HG02884 (cell line): ENCODE results near the gene SMYD3.
"Not testable (repeated sequence)": the region's sequence is repeated elsewhere in the genome, so short reads cannot be mapped to it uniquely, and the experiment has no call there.

Experiments used
- ATAC-seq: cut with Tn5 transposase; IDR thresholded peaks from one replicate; pipeline ENCODE4 v1.9.1; 2021; ENCODE audit warnings: mild to moderate bottlenecking, moderate library complexity; ENCODE audit not compliant: unreplicated experiment

The SMYD3 gene

DNA sequence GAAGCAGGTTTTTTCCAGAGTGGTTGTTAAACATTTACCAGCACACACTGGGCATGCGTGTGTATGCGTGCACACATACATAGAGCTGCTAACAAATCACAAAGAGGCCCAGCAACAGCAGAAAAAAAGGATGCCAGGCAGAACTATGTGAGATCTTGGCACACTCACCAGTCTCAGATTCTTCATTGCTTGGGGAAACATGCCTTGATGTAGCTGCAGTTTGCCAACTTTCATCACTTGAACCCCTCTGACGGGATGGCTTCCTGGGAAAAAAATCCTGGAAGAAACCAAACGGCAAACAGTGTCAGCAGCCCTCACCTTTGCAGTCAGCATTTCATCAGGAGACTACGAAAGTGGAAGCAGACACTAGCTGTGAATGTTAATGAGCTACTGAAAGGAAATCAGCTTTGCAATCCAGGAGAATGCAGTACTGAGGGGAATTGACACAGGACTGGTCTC, 743.2 kb downstream of the SMYD3 start:
- ATAC-seq, result no peak

DNA sequence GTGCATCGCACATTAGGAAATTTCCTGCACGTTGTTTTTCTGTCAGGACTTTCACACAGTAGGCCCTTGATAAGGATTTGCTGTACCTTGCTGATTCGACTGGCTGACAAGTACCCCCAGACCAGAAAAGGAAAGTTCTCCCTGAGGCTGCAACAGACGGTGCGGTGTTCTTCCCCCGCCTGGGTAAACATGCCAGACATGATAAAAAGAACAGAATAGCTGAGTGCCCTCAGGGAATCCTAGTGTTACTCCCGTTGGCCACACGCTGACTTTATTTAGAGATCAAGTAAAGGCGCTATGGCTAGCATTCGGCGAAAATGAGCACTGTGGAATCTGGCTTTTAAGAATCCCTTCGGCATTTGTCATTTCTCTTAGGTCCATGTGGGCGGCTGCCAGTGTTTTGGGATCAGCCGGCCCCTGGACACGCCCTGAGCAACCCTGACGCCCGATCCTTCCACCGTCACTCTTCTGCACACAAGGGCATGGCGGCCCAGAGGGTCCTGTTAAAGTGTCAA, 744.6 kb downstream of the SMYD3 start:
- ATAC-seq, result no peak

- no peak for ATAC-seq
Measured at GRCh38 chr1:245760301-245760700, 746.8 kb downstream of the SMYD3 start.

DNA sequence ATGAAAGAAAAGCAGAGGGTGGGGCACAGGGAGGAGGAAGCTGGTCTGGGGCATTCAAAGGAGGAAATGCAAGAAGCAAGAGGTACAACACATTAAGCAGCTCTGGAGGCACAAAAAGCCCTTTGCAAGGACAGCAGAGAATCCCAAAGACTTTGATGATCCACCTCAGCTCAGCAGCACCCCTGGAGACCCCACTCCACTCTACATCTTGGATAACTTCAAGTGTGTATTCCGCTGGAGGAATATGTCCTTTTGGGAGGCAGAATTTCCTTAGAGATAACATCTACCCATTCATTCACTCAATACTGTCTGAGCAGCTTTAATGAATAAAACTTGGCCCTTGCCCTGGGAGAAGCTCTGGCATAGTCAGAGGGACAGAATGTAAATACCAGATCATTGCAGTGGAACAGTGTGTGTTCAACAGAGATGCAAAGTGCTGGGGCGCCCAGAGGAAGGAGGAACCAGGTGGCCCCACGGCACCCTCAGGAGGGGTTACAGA, 752.6 kb downstream of the SMYD3 start:
- ATAC-seq, result no peak

DNA sequence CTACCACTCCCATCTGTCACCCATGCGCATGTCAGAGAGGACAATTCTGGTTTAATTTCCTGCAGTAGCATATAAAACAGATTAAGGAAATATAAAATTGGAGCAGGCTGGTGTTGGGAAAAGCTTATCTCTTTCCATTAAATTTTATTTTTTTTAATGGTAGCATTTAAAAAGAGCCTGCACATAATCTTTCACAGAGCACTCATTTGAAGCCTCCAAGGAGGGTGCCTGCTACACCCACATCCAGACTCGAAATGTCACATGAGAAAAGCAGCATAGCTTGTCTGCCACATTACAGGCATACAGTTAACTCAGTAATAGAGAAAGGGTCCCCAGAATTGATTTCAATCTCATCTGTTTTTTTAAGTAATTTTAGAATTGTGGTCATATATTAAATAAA, 753.3 kb downstream of the SMYD3 start:
- no peak for ATAC-seq

GRCh38 chr1:245752561-245752960, 754.5 kb downstream of the SMYD3 start:
- ATAC-seq, result no peak

GRCh38 chr1:245751726-245752470, 755.2 kb downstream of the SMYD3 start:
- ATAC-seq, result no peak

- ATAC-seq, result no peak
Measured at GRCh38 chr1:245751116-245751515, 756.0 kb downstream of the SMYD3 start.

GRCh38 chr1:245750261-245750660, 756.8 kb downstream of the SMYD3 start:
- ATAC-seq, result no peak

- no peak for ATAC-seq
Measured at GRCh38 chr1:245749053-245749452, 758.0 kb downstream of the SMYD3 start.

GRCh38 chr1:245748646-245749045, 758.4 kb downstream of the SMYD3 start:
- ATAC-seq, result no peak

GRCh38 chr1:245748240-245748639, 758.8 kb downstream of the SMYD3 start:
- no peak for ATAC-seq

- no peak for ATAC-seq
Measured at GRCh38 chr1:245742896-245743295, 764.2 kb downstream of the SMYD3 start.

GRCh38 chr1:245740336-245740735, 766.7 kb downstream of the SMYD3 start:
- not testable (repeated sequence) for ATAC-seq

- no peak for ATAC-seq
Measured at GRCh38 chr1:245730801-245731200, 776.3 kb downstream of the SMYD3 start.

DNA sequence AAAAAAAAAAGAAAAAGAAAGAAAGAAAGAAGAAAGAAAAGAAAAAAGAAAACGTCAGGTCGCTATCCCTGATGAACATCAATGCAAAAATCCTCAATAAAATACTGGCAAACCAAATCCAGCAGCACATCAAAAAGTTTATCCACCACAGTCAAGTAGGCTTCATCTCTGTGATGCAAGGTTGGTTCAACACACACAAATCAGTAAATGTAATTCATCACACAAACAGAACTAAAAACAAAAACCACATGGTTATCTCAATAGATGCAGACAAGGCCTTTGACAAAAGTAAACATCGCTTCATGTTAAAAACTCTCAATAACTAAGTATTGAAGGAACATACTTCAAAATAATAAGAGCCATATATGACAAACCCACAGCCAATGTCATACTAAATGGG, 779.0 kb downstream of the SMYD3 start:
- not testable (repeated sequence) for ATAC-seq

DNA sequence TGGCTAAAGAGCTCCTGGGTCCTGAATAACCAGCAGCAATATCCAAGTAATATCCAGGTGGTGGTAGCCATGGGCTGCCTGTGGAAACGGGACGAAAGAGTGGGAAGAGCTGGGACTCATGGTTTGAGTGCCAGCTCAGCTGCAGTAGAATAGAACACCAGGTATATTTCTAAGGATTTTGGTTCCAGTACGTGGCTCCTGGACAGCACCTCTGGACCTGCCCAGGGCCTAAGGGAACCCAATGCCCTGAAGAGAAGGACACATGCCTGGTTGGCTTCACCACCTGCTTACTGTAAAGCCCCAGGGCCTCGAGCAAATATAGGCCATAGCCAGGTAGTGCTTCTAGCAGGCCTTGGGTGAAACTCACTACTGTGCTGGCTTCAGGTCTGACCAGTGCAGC, 785.6 kb downstream of the SMYD3 start:
- ATAC-seq, result no peak

GRCh38 chr1:245718951-245719350, 788.1 kb downstream of the SMYD3 start:
- no peak for ATAC-seq

DNA sequence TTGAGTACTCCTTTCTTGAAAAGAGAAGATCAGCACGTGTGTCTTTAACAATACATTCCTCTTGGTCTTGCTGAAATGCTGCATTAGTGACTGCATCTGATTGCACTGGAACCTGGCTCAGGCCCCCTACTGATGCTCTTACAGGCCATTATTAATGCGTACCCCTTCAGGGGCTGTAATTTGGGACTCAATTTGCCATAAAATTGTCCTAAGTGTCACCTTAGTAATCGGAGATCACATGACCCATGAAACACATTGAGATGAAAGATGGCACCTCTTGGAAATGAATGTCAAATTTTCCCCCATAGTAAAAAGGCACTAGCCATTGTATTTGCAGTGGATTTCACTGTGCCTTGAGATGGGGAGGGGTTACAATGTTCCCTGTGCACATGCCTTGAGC, 789.0 kb downstream of the SMYD3 start:
- no peak for ATAC-seq

DNA sequence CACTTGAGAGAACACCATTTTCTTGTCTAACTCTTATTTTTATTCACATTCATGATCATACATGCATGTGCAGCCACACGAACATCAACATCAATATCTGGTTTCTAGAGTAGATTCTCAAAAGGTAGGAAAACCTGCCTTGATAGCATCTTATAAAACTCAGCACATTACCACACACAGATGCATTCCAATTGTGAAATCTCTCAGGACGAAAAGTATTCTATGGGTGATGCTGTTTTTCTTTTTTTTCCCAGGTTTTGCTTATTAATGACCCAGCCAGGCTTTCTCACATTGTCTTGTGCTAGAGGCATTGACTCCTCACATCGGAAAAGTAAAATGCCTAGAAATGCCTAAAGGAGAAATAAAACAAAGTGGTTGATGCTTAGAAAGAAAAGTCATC, 789.5 kb downstream of the SMYD3 start:
- no peak for ATAC-seq

- ATAC-seq, result no peak
Measured at GRCh38 chr1:245716561-245716960, 790.5 kb downstream of the SMYD3 start.

- ATAC-seq, result no peak
Measured at GRCh38 chr1:245715970-245716369, 791.1 kb downstream of the SMYD3 start.

DNA sequence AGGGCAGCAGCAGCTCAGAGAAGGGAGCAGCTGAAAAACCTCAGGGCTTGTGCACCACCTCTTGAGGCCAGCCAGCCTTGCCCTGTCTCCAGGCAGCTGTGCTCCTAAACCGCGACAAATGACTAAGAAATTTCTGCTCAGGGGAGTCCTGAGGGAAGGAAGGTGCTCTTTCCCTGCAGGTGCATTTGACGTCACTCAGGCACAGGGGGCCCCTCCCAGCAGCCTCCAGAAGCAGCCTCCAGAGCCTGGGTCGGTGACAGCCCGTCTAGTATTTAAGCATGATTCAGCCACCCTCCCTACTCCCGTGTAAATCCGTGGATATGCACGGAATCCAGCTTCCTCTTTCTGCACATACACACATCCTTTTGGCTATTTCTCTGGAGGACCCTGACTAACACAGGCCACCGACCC, 791.8 kb downstream of the SMYD3 start:
- ATAC-seq, result no peak
